HPDE6-E6E7 (cell line): ENCODE results near the gene RIPPLY2.
"Not testable (repeated sequence)": the region's sequence is repeated elsewhere in the genome, so short reads cannot be mapped to it uniquely, and the experiment has no call there.

ENCODE experiments used
- DNase-seq: peaks from one replicate; pipeline ENCODE4 v3.0.0; 2011; ENCODE audit warnings: missing footprints; ENCODE audit errors: extremely low spot score

RIPPLY2 gene

GRCh38 chr6:83860359-83860755, 7.2 kb downstream of the RIPPLY2 start:
- DNase-seq: no peak

GRCh38 chr6:83860782-83861495, 7.8 kb downstream of the RIPPLY2 start:
- no peak for DNase-seq

- no peak for DNase-seq
Measured at GRCh38 chr6:83862776-83863471, 9.8 kb downstream of the RIPPLY2 start.

GRCh38 chr6:83867043-83867442, 13.9 kb downstream of the RIPPLY2 start:
- DNase-seq: no peak

GRCh38 chr6:83867527-83868161, 14.5 kb downstream of the RIPPLY2 start:
- peak; percentile 46 for DNase-seq

GRCh38 chr6:83868639-83869038, 15.5 kb downstream of the RIPPLY2 start:
- peak; percentile 47 for DNase-seq

- no peak for DNase-seq
Measured at GRCh38 chr6:83870649-83871048, 17.5 kb downstream of the RIPPLY2 start.

GRCh38 chr6:83872386-83873118, 19.4 kb downstream of the RIPPLY2 start:
- no peak for DNase-seq

- no peak for DNase-seq
Measured at GRCh38 chr6:83873869-83874268, 20.7 kb downstream of the RIPPLY2 start.

- no peak for DNase-seq
Measured at GRCh38 chr6:83875843-83876242, 22.7 kb downstream of the RIPPLY2 start.

GRCh38 chr6:83878902-83879644, 25.9 kb downstream of the RIPPLY2 start:
- DNase-seq: no peak

- DNase-seq: no peak
Measured at GRCh38 chr6:83879746-83880145, 26.6 kb downstream of the RIPPLY2 start.

GRCh38 chr6:83883240-83883639, 30.1 kb downstream of the RIPPLY2 start:
- DNase-seq: no peak

GRCh38 chr6:83884523-83884922, 31.4 kb downstream of the RIPPLY2 start:
- peak; percentile 28 for DNase-seq

GRCh38 chr6:83885984-83886383, 32.8 kb downstream of the RIPPLY2 start:
- DNase-seq: no peak

- DNase-seq: no peak
Measured at GRCh38 chr6:83889621-83890020, 36.5 kb downstream of the RIPPLY2 start.

- DNase-seq: no peak
Measured at GRCh38 chr6:83890520-83890919, 37.4 kb downstream of the RIPPLY2 start.

- no peak for DNase-seq
Measured at GRCh38 chr6:83891586-83891985, 38.4 kb downstream of the RIPPLY2 start.

- DNase-seq: no peak
Measured at GRCh38 chr6:83893024-83893423, 39.9 kb downstream of the RIPPLY2 start.

GRCh38 chr6:83897094-83897493, 43.9 kb downstream of the RIPPLY2 start:
- DNase-seq: not testable (repeated sequence)

GRCh38 chr6:83901624-83902023, 48.5 kb downstream of the RIPPLY2 start:
- no peak for DNase-seq
